HG03025 (cell line): ENCODE data around the gene FAAP100.

Experiments used
- ATAC-seq: cut with Tn5 transposase; IDR thresholded peaks from one replicate; pipeline ENCODE4 v1.9.1; 2021; ENCODE audit warnings: mild to moderate bottlenecking, moderate library complexity; ENCODE audit not compliant: unreplicated experiment, low FRiP score

Gene FAAP100

DNA sequence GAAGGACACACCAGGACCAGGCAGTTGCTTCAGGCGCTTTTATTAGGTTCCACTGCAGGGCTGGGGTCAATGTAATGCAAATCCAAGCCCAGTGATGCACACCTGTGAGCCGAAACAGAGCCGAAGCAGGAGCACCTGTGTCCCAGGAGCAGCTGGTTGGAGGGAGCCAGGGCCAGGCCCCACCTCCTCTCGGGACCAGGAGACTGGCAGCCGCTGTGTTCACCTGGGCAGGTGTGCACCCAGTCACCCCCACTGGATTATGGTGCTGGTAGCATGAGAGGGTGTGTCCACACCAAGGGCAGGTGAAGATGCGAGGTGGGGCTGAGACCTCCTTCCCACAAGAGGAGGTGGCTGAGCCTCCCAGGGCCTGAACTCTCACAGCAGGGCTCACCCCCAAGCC is 4.7 kb upstream of the FAAP100 start:
- no peak for ATAC-seq

DNA sequence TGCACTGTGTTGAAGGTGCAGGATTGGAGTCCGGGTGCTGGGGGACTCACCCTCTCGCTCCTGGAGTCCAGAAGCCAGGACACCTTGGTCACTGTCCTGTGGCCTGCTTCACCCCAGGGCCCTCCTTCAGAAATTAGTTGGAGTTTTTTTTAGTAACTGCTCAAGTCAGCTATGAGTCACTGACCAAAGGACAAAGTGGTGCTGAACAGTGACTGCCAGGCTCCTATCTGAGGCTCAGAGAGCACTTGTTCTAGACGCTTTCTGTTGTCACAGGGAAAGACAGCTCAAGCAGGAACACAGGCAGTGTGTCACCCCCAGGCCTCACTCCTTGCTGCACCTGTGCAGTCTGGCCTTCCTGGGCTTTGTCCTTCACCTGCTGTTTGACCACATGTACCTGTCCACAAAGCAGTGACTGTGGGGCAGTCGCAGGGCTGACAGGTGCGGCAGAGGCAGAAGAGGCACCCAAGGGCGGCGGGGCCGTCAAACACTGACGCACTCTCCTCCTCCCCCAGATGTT is 4.1 kb upstream of the FAAP100 start:
- ATAC-seq: no peak

DNA sequence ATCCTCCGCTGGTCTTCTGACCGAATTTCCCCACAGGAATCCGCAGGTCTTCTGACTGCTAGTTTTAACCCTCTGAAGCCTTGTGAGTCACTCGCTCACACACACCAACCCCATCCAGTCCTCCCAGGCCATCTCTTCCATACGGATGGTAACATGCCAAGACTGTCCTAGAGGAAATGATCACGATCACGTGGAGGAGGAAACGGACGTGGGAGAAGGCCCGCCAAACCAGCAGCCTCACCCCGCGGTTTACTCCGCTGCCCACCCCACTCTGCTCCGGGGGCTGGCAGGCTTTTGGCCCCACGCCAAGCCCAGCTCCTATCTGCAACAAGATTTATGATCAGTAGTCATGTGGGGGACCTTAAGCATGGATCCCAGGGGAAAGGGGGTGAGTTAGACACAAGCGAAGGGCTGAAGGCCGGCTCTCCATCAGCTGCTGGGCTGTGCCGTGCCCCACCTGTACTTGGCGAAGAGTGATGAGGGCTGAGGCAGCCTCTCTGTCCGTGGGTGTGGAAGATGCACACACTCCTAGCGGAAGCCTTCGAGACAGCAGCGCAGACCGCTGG is 1.5 kb upstream of the FAAP100 start:
- ATAC-seq: no peak

DNA sequence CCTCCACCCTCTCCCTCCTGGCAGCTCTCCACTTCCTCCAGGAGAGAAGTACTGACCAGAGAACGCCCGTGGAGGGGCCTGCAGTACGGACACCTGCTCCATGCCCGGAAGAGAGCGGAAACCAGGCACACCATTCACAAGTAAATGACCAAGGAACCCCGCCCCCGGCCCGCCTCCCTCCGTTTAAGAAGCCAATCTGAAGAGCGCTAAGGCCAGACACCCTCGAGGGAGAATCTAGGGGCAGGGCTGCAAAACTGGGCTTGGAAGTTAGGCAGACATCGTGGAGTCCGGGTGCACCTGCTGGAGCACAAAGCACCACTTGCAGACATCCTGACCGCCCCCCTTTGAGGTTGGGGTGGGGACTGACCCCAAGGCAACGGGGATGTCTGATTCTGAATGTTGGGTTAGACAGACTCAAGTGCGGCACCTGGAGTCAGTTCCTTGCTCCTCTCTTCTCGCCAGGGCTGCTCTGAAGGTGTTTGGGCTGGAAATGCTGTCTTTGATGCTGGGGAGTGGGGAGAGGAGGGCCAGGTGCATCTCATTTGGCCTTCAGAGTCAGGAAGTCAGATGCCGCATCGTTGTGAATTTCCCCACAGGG is 964 bp upstream of the FAAP100 start:
- no peak for ATAC-seq

DNA sequence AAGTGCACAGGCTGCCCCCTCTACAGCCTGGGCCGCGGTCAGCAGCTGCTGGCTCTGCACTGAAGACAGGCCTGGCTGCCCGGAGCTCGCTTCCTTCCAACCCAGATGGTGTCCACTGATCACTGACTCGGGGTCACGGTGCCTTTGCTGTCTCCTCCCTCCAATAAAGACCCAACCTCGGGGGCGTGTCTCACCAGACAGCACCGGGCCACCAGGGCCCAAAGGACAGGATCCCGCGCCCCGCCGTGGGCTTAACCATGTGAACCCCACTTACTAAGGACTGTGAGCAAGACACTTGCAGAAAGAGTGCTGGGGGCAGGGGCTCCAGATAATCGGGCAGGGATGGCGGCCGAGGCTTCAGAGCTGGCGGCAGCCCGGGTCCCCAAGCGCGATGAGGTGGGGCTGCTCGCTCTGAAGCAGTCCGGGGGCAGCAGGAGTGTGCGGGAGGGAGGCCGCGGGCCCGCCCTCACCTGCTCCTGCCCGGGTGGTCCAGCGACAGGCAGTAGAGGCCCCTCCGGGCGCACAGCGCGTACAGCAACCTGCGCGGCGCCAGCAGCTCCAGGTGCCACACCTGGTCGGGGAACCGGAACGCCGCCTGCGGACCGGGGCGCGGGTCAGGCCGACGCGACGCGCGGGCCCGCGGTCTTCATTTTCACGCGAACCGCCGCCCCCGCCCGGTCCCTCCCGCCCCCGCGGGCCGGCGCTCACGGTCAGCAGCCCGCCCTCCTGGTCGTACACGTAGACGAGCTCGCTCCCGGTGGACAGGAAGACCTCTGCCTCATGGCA is 502 bp downstream of the FAAP100 start:
- no peak for ATAC-seq

DNA sequence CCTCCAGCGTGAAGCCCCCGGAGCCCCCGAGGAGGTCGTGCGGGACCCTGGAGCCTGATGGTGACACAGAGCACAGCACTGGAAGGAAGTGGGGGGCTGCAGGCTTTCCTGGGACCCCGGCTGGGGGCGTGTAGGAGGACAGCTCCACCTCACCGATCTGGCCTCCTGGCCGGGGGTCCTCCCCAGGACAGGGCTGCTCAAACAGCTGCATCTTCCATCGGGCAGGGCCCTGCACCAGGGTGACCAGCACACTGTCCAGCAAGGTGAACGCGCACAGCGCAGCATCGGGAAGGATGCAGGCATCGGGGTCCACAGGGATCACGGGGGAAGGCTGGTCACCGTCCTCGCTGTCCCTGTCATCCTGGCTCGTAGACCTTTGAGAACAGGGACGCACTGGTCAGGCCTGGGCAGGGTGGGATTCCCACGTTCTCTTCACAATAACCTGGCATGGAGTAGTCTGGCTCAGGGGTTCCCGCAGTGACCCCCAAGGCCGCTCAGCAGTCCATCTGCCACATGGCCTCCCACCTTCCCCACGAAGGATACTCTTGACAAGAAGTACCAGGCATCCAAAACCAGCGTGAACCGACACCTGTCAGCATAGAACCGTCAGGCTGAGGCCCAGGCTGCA is 1.2 kb downstream of the FAAP100 start:
- ATAC-seq: no peak

DNA sequence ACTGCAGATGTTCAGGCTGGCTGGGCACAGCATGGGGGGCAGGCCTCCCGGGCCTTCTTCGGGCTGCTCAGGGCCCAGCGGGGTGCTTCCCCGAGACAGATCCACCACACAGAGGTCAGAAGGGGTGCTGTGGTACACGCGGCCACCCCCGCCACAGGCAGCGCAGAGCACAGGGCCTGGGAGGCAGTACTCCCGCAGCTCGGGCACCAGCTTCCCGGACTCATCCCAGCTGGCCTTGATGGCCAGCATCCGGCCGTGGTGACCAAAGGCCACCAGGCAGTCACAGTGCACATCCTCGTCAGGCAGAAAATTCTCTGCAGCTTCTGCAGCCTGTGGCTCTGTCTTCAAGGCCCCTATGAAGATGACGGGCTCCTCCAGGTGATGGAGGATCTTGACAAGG is 1.9 kb downstream of the FAAP100 start:
- ATAC-seq: no peak

DNA sequence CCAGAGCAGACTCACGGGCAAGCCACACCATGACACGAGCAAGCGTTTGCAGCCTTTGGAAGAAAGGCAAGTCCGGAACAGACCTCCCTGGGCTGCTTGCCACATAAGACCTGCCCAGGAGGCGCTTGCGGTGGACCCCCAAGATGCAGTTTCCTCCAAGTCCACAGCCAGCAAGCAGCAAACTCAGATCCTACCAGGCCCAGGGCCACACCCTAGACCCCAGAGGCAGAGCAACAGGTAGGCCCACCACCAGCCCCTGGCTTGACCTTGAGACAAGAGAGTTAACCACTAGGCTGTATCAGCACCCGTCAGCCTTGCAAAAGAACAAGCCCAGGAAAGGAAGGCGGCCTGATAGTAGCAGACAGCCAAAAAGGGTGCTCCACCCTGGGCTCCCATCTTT is 2.3 kb downstream of the FAAP100 start:
- no peak for ATAC-seq

DNA sequence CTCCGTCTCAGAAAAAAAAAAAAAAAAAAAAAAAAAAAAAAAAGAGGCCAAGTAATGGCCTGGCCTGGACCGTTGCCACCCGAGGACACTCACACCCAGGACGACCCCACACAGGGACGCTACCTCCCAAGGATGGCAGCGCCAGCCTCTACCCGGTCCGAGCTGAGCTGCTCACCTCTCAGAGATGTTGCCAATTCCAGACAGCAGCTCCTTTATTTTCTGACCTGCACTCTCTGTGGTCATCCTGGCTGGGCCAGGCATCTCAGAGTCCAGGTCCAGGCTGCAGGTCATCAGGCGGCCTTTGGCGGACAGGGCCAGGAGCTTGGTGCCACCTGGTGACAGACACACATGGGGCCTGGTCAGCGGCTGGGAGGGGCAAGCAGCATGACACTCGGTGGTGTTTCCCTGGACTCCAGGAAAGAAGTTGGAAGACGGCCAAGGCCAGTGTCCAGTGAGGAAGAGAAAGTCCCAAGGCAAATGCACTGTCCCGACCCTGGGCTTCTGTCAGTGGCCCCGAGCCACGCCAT is 3.1 kb downstream of the FAAP100 start:
- ATAC-seq: no peak

DNA sequence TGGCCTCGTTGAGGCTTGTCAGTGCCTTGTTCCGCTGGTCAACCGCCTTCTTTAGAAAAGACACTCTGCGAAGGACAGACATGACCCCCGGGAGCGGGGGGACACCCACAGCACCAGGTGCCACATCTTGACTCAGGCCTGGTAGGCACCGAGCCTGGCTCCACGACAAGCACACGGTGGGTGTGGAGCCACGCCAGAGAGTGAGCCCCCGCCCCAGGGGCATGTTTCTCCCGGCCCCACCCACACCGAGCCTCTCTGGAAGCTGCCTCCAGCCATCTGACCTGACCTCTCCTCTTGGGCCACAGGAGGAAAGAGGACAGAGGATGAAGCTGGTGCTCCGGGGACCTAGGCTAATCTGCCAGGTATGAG is 4.6 kb downstream of the FAAP100 start:
- no peak for ATAC-seq

DNA sequence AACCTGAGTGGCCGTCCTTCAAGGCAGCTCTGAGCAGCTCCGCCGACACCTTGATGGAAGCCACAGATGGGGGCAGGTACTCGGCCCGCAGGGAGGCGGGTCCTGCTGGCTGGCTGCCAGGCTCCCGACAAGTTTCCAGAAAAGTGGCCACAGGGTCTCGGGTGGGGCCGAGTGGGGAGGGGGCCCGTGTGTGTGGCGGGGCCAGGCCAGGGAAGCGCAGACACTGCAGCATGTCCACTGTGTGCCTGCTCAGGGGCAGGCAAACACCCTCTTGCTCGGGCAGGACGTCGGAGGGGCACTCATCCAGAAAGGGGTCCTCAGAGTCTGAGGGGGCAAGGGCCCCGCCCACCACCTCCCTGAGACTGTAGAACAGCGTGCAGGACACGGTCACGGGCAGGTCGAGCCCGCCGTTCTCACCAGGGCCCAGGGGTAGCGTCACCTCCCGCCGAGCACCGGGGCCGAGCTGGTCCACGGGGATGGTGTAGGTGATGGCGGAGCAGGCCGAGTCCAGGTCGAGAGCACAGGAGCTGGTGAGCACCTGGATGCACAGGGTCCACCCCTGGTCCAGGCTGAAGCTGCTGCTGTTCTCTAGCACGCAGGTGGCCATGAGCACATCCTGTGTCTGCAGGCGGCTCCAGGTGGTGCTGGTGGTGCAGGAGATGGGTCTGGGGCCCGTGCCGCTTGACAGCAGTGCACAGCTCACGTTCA is 5.1 kb downstream of the FAAP100 start:
- ATAC-seq: no peak

DNA sequence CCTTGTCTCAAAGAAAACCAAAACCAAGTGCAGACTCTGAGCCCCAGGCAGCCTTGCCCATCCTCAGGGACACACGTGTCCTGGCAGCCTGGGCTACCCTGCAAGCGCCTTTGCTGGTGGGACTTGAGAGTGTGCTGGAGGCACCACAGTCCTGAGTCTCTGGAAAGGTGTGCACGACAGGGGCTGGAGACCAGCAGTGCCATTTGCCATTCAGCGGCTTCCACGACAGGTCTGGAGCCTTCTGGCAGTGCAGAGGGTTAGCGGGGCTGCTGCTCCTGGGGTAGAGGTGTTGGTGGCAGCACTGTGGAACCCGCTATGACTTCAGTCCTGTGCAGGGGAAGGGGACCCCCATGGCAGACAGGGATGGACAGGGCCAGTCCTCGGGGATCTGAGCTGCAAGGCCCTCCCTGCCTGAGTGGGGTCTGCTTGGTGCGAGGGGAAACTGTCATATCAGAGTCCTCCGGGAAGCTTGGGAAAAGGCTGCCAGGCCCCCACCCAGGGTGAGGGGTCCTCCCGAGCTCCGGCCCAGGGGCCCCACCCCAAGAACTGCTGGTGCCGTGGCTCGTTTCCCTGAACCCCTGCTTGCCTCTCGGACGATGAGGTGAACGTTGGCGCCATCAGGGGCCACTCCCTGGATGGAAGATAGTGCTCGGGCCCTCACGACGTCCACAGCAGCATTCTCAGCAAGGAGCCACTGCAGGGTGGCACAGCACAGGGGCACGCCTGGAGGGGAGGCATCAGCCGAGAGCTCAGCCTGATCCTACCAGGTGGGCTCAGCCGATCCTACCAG is 6.8 kb downstream of the FAAP100 start:
- ATAC-seq: no peak

DNA sequence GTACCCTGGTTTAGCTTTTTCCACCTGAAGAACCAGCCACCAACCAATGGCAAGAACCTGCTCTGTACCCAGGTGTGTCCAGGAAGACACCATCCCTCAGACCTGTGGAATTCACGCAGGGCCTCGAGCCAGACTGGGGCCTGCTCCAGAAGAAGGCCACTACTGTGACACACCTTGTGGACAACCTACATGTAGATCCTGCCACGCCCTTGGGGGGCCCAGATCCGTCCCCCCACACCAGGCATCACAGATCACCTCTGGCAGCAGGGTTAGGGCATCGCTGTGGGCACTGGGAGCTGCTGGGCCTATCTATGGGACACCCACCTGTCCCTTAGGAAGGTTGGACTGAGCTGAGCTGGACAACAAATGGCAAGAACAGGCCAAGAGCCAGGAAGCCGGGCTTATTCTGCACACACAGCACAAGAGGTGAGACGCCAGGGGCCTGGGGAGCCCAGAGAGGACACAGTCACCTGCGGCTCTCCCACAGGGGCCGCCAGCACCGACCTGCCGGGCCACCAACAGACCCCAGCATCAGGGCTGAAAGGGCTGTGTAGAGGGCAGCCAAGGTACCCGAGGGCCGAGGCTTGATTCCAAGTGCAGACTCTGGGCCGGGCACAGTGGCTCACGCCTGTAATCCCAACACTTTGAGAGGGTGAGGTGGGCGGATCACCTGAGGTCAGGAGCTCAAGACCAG is 7.7 kb downstream of the FAAP100 start:
- no peak for ATAC-seq

DNA sequence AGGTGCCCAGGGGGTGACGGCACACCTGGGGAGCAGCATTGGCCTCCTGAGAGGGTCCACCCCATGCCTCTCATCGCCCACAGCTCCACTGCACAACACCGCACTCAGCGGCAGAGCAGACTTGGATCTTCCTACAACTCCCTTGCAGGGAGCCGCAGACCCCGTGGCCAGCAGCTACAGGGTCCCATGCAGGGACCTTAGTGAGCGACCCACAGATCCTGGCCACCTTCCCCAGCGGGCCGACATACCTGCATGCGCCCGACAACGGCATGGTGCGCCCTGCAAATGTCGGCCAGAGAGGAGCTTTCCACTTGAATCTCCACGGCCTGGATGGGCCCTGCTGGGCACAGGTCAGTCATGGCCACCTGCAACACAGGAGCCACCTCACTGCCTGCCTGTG is 8.4 kb downstream of the FAAP100 start:
- no peak for ATAC-seq

DNA sequence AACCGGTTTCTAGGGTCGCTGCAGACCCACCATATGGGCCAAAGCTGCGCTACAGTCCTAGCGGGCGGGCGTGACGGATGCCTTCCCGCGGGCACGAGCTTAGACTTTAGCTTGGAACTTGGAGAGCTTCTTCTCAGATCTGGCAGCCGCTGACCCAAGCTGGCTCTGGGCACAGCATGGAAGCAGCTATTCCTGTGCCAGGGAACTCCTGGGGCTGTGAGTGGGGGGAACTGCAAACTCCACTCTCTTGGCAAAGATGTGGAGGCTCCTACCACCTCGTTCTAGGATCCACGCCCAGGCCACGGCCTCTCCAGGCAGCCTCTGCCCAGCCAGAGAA is 8.8 kb downstream of the FAAP100 start:
- no peak for ATAC-seq

DNA sequence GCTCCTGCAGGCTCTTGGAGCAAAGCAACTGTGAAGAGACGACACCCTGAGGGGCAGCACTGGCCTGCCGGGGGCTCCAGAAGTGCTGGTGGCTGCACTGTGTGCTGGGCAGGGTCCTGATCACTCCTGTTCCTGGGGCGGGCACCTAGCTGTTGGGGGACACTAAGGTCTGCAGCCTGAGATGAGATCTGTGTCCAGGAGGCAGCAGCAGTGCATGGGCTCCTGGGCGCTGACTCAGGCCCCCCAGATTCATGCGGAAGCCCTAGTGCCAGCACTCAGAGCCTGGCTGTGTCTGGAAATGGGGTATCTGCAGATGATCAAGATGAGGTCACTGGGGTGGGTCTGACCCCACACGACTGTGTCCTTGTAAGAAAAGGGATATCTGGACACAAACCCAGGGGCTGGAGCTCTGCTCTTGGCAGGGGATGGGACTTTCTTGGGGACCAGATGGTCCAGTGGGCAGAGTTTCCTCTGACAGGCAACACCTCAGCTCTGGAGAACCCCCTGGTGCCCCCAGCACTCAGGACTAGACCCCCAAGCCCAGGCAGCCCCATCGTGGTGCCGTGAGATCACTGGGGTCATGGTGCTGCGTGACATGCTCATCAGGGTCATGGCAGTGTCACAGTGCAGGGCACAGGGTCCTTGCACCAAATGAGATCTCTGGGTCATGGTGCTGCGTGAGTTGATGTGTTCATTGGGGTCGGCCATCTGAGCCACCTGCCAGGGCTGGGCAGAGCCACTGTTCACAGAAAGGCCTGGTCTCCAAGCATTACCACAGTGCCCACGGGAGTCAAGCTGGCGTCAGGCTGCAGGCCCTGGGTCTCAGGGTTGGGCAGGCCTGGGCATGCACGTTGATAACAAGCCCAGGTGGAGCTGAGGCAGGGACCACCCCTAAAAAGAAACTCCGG is 9.5 kb downstream of the FAAP100 start:
- no peak for ATAC-seq

DNA sequence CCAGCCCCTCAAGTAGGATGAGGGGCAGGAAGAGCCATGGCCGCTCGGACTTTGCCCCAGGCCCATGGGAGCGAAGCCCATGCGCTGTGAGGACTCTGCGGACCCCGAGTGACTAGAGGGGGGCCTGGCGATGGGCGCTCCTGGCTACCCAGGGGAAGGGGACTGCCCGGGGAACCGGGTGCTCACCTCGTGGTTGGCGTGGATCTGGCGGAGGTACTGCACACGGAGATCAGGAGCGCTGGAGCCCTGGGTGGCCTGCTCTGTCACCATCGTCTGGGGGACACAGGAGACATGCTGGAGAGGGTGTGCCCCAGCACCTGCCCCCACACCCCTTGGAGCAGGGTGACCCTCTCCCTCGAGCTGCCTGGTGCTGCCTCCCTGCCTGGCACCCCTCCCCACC is 11.0 kb downstream of the FAAP100 start:
- no peak for ATAC-seq

DNA sequence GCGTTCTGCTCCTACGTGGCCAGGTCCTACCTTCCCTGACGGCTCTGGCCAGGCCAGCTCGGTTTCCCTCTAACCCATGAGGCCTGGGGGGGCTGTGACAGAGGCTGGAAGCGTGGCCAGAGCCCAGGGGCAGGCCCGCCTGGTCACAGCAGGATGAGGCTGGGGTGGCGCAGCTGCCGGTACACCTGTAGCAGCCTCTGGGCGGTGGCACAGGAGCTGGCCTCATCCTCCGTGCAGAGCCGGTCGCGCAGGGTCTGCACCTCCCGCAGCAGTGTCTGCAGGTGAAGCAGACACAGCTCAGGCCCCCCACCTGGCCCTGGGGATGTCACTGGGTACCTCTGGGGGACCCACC is 11.5 kb downstream of the FAAP100 start:
- no peak for ATAC-seq
